Loucy (cell line): ENCODE measurements around the gene ATP8A2.

Experiments
- EZH2phosphoT487 ChIP-seq: fragments of 200-600 bp; IDR thresholded peaks from 2 replicates; pipeline ENCODE4 v1.6.1; 2018; ENCODE audit warnings: antibody characterized with exemption, mild to moderate bottlenecking, moderate library complexity, borderline replicate concordance
- TF ChIP-seq, protein P1 (sequence below): fragments of 200-600 bp; sonication (generic); conservative IDR thresholded peaks from 2 replicates; pipeline ENCODE4 v1.5.1; 2014; ENCODE audit warnings: mild to moderate bottlenecking, antibody characterized with exemption, low read length

- TF ChIP-seq, protein P1, sequence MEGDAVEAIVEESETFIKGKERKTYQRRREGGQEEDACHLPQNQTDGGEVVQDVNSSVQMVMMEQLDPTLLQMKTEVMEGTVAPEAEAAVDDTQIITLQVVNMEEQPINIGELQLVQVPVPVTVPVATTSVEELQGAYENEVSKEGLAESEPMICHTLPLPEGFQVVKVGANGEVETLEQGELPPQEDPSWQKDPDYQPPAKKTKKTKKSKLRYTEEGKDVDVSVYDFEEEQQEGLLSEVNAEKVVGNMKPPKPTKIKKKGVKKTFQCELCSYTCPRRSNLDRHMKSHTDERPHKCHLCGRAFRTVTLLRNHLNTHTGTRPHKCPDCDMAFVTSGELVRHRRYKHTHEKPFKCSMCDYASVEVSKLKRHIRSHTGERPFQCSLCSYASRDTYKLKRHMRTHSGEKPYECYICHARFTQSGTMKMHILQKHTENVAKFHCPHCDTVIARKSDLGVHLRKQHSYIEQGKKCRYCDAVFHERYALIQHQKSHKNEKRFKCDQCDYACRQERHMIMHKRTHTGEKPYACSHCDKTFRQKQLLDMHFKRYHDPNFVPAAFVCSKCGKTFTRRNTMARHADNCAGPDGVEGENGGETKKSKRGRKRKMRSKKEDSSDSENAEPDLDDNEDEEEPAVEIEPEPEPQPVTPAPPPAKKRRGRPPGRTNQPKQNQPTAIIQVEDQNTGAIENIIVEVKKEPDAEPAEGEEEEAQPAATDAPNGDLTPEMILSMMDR, result no peak
- TF ChIP-seq EZH2phosphoT487, result no peak
Observed at GRCh38 chr13:25608181-25608580, 236.4 kb downstream of the ATP8A2 start.
